HFFc6 (cell line): ENCODE results near the gene CLSTN3. TPM values are rescaled to one million over a fixed set of nuclear protein-coding genes. Genes with fewer than 3 reads are reported as not detected.
A peak's percentile ranks its signal among the peaks of the same experiment; 100 is the strongest.

Source experiments
- DNase-seq: peaks from one replicate; pipeline ENCODE4 v3.0.0-alpha.2; 2018
- H3K27ac Mint-ChIP-seq: 2 replicates; pipeline ENCODE4 v1.8.0; 2020; ENCODE audit warnings: mild to moderate bottlenecking, mixed read lengths
- H3K27me3 Mint-ChIP-seq: 2 replicates; pipeline ENCODE4 v1.8.0; 2021; ENCODE audit warnings: mild to moderate bottlenecking, moderate library complexity, mixed read lengths; ENCODE audit not compliant: insufficient read depth
- H3K36me3 Mint-ChIP-seq: 2 replicates; pipeline ENCODE4 v1.8.0; 2021; ENCODE audit warnings: low read depth, mixed read lengths
- H3K4me1 Mint-ChIP-seq: 2 replicates; pipeline ENCODE4 v1.8.0; 2020; ENCODE audit warnings: low read depth, mixed read lengths
- H3K4me3 Mint-ChIP-seq: 2 replicates; pipeline ENCODE4 v1.8.0; 2020; ENCODE audit warnings: mild to moderate bottlenecking, moderate library complexity, mixed read lengths
- H3K9me3 Mint-ChIP-seq: 2 replicates; pipeline ENCODE4 v1.8.0; 2020; ENCODE audit warnings: mild to moderate bottlenecking, mixed read lengths
- CTCF ChIP-seq: fragments of 200-600 bp; sonication (generic); IDR thresholded peaks from 2 replicates; pipeline ENCODE4 v1.5.0; 2021; ENCODE audit warnings: antibody characterized with exemption, mild to moderate bottlenecking
- long read RNA-seq: library from polyadenylated mRNA; unstranded; transcript quantifications from one replicate; pipeline ENCODE4 v2.0.0, GENCODE V29; 2019
- total RNA-seq, 6 experiments: library from RNA; stranded (reverse); fragmentation: NEBNext Ultra II Directional; extraction: Animal tissue kit (Norgen Biotek cat#: 25700); gene quantifications; 2 replicates in 1 of 6; 3 replicates in 5 of 6; pipeline ENCODE4 v1.2.3, GENCODE V29; 2021

CLSTN3 gene
- 10 to 100 TPM; 10.4 to 15.5 (median 13.7) TPM for total RNA-seq
- long read RNA-seq, partial matches to known transcripts = 1 of 1 reads
- long read RNA-seq, other reads (novel, unspliced or antisense) = 0 of 1 reads

GRCh38 chr12:7129872-7130691, at the start of gene CLSTN3:
Gene CLSTN3 (plus strand): TSS chr12:7130371. CDS start chr12:7130649, 278 bp downstream.
- H3K4me1 Mint-ChIP-seq = peaks cover 17% of the 10 kb centered on the region
- H3K4me3 Mint-ChIP-seq = peak within 1 kb of the TSS; percentile 86
- no peak for TF ChIP-seq CTCF
- DNase-seq = peak; percentile 63
- H3K27ac Mint-ChIP-seq = peak within 1 kb of the TSS; percentile 42
- H3K27me3 Mint-ChIP-seq = peaks cover 1% of the 10 kb centered on the region; the same call in 1 of the 2 replicates
- H3K9me3 Mint-ChIP-seq = no peaks in the 10 kb centered on the region
- peaks cover 7% of the 10 kb centered on the region for H3K36me3 Mint-ChIP-seq

GRCh38 chr12:7081037-7081436, 49.1 kb upstream of the CLSTN3 start:
- TF ChIP-seq CTCF = no peak
- Mint-ChIP-seq H3K4me3 (no peak overlapping the region), H3K4me1 (peaks cover 25% of the 10 kb centered on the region), H3K27ac (no peak overlapping the region), H3K9me3 (no peaks in the 10 kb centered on the region; the same call in 1 of the 2 replicates), H3K27me3 (no peaks in the 10 kb centered on the region; the same call in none of the 2 replicates), H3K36me3 (peaks cover 7% of the 10 kb centered on the region)
- no peak for DNase-seq

GRCh38 chr12:7083125-7083524, 47.0 kb upstream of the CLSTN3 start:
- H3K4me3 Mint-ChIP-seq = no peak overlapping the region
- no peak for TF ChIP-seq CTCF
- no peaks in the 10 kb centered on the region; the same call in 1 of the 2 replicates for H3K9me3 Mint-ChIP-seq
- H3K36me3 Mint-ChIP-seq = peaks cover 7% of the 10 kb centered on the region
- no peaks in the 10 kb centered on the region; the same call in none of the 2 replicates for H3K27me3 Mint-ChIP-seq
- DNase-seq = no peak
- H3K27ac Mint-ChIP-seq = no peak overlapping the region
- peaks cover 20% of the 10 kb centered on the region for H3K4me1 Mint-ChIP-seq

- Mint-ChIP-seq H3K36me3 (no peaks in the 10 kb centered on the region), H3K9me3 (no peaks in the 10 kb centered on the region), H3K4me3 (no peak overlapping the region), H3K27me3 (peaks cover 10% of the 10 kb centered on the region), H3K4me1 (peaks cover 36% of the 10 kb centered on the region), H3K27ac (no peak overlapping the region)
- TF ChIP-seq CTCF = no peak
- DNase-seq = no peak
Measured at GRCh38 chr12:7089196-7089871, 40.8 kb upstream of the CLSTN3 start.

GRCh38 chr12:7090222-7090998, 39.8 kb upstream of the CLSTN3 start:
- H3K36me3 Mint-ChIP-seq = no peaks in the 10 kb centered on the region
- DNase-seq = no peak

More at GRCh38 chr12:7090222-7090998, 39.8 kb upstream of the CLSTN3 start:
- Mint-ChIP-seq H3K4me1 (peaks cover 37% of the 10 kb centered on the region), H3K27ac (no peak overlapping the region), H3K9me3 (no peaks in the 10 kb centered on the region), H3K27me3 (peaks cover 13% of the 10 kb centered on the region), H3K4me3 (no peak overlapping the region)
- no peak for TF ChIP-seq CTCF
